Ovary (tissue), 3 donors: ENCODE data around the gene ANKRD1.

Experiments
- CTCF ChIP-seq, 3 donors: fragments of 450-650 bp in 2 of 3; fragments of 200-600 bp in 1 of 3; IDR thresholded peaks; one replicate each; pipeline versions ENCODE4 v1.5.1 to v1.8.0; 2016 to 2022; ENCODE audit warnings: antibody characterized with exemption in 3 of 3, mild to moderate bottlenecking in 1 of 3
- POLR2A ChIP-seq: fragments of 450-650 bp; IDR thresholded peaks from one replicate; pipeline ENCODE4 v1.6.1; 2017; ENCODE audit warnings: antibody characterized with exemption, mild to moderate bottlenecking, moderate library complexity
- donor health status: DM: no; HTN: no; CAD: no.

- TF ChIP-seq CTCF (IDR thresholded peaks at IDR 0.05) (no peak), POLR2A (no peak)
Measured at GRCh38 chr10:90945491-90946070, 24.7 kb upstream of the ANKRD1 start.
